Esophagus squamous epithelium (tissue), 5 donors: ENCODE measurements around the gene PIK3CB. TPM values are rescaled to one million over a fixed set of nuclear protein-coding genes. Genes with fewer than 3 reads are reported as not detected.
"Not testable (repeated sequence)": the region's sequence is repeated elsewhere in the genome, so short reads cannot be mapped to it uniquely, and the experiment has no call there.

Source experiments
- DNase-seq: peaks from one replicate; lab custom pipeline; 2025; lab: John Stamatoyannopoulos, UW
- H3K27ac ChIP-seq, 4 donors: fragments of 200-600 bp; sonication (generic); one replicate each; pipeline ENCODE4 v1.5.1; 2016 to 2019; ENCODE audit warnings: mild to moderate bottlenecking in 1 of 4
- H3K27me3 ChIP-seq, 4 donors: fragments of 200-600 bp; sonication (generic); 1 replicate in 3 of 4; 2 replicates in 1 of 4; pipeline versions ENCODE4 v1.5.1 to v1.6.0; 2017 to 2021; ENCODE audit warnings: antibody characterized with exemption in 1 of 4
- H3K36me3 ChIP-seq, 3 donors: fragments of 200-600 bp; sonication (generic); one replicate each; pipeline ENCODE4 v1.5.1; 2016 to 2019
- H3K4me1 ChIP-seq, 3 donors: fragments of 200-600 bp; sonication (generic); one replicate each; pipeline ENCODE4 v1.5.1; 2017 to 2019
- H3K4me3 ChIP-seq, 4 donors: fragments of 200-600 bp; sonication (generic); 1 replicate in 3 of 4; 2 replicates in 1 of 4; pipeline ENCODE4 v1.5.1; 2016 to 2019; ENCODE audit warnings: mild to moderate bottlenecking in 2 of 4, moderate library complexity in 1 of 4
- H3K9me3 ChIP-seq, 3 donors: fragments of 200-600 bp; sonication (generic); one replicate each; pipeline ENCODE4 v1.5.1; 2016 to 2019
- POLR2A ChIP-seq, 4 donors: fragments of 450-650 bp; IDR thresholded peaks; one replicate each; pipeline ENCODE4 v1.6.1; 2017; ENCODE audit warnings: antibody characterized with exemption in 4 of 4, mild to moderate bottlenecking in 4 of 4, moderate library complexity in 3 of 4
- WGBS, 2 donors: methylation state at CpG; one replicate each; pipeline ENCODE4 v1.1.5; 2018; 5-methylcytosine and 5-hydroxymethylcytosine counted together
- intact Hi-C: fragments of 100-400 bp; cut with DNase I; formaldehyde crosslinking; loops from one replicate; pipeline ENCODE4 v1.15.0; 2022
- total RNA-seq, 4 donors: library from RNA; depleted of rRNA; stranded (reverse); fragments of >200 nt; gene quantifications; one replicate each; pipeline ENCODE4 v1.1.0, GENCODE V29; 2016
- TF ChIP-seq, protein P1 (sequence below), 6 experiments: fragments of 450-650 bp in 4 of 6; fragments of 200-600 bp in 2 of 6; sonication (generic) in 2 of 6; IDR thresholded peaks; one replicate each; pipeline ENCODE4 v1.5.1; 2016 to 2019; ENCODE audit warnings: antibody characterized with exemption in 6 of 6, mild to moderate bottlenecking in 4 of 6, moderate library complexity in 4 of 6
- donor health status: DM: yes; HTN: yes; CAD: no.

The PIK3CB gene
- total RNA-seq, 4 donors from 2014 or later, result 14.7 to 36.2 (median 28.5) TPM

DNA sequence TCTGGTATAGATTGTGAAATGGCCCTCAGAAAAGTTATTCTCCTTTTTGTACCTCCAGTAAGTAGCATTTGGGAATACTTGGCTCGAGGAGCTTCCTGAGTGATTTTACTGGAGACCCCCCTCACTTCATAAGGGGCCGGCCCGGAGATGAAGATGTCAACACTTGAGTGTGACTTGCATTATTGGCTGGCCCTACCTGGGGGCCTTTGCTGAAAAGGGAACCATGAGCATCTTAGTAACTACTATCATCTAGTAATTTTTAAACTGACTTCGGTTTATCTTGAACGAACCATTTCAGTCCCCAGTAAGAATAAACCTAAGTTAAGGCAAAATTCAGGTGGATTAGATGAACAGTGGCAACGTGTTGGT, 224.8 kb downstream of the PIK3CB start:
- Histone ChIP-seq H3K4me3 (peak overlapping the region in 3 of 4 donors; percentile 87 to 90 (median 88)), H3K9me3 (no peaks in the 10 kb centered on the region), H3K27ac (peak overlapping the region; percentile 89 to 98 (median 96)), H3K27me3 (no peaks in the 10 kb centered on the region), H3K4me1 (peaks cover 5 to 22% (median 9%) of the 10 kb centered on the region in 3 donors), H3K36me3 (no peaks in the 10 kb centered on the region)
- WGBS, 2 donors, result 52 to 79% methylated on average over 6 of the region's 6 CpGs
- TF ChIP-seq, protein P1, sequence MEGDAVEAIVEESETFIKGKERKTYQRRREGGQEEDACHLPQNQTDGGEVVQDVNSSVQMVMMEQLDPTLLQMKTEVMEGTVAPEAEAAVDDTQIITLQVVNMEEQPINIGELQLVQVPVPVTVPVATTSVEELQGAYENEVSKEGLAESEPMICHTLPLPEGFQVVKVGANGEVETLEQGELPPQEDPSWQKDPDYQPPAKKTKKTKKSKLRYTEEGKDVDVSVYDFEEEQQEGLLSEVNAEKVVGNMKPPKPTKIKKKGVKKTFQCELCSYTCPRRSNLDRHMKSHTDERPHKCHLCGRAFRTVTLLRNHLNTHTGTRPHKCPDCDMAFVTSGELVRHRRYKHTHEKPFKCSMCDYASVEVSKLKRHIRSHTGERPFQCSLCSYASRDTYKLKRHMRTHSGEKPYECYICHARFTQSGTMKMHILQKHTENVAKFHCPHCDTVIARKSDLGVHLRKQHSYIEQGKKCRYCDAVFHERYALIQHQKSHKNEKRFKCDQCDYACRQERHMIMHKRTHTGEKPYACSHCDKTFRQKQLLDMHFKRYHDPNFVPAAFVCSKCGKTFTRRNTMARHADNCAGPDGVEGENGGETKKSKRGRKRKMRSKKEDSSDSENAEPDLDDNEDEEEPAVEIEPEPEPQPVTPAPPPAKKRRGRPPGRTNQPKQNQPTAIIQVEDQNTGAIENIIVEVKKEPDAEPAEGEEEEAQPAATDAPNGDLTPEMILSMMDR (IDR thresholded peaks at IDR 0.05), result no peak
- DNase-seq, result no peak
- intact Hi-C loops, result loop anchor here (5.0 kb wide), 1 partner anchor 307 kb away; no protein-coding TSS in a partner anchor

GRCh38 chr3:138608322-138609135, 226.2 kb downstream of the PIK3CB start, which contains the start of gene FAIM:
Gene FAIM, plus strand, starts transcription at chr3:138608771. Its CDS starts 10,956 bp downstream, at chr3:138619727.
- Histone ChIP-seq H3K27me3 (no peaks in the 10 kb centered on the region), H3K4me1 (peaks cover 5 to 22% (median 9%) of the 10 kb centered on the region in 3 donors), H3K36me3 (no peaks in the 10 kb centered on the region), H3K9me3 (no peaks in the 10 kb centered on the region), H3K4me3 (peak within 1 kb of the TSS; percentile 71 to 90 (median 88)), H3K27ac (peak within 1 kb of the TSS; percentile 89 to 98 (median 96))
- peak; percentile 6 for DNase-seq
- TF ChIP-seq POLR2A (IDR thresholded peaks at IDR 0.05), result no peak
- TF ChIP-seq, protein P1 (IDR thresholded peaks at IDR 0.05), result no peak
- WGBS, 2 donors, result 9 to 10% methylated on average over 4 to 16 of the region's 68 CpGs
- intact Hi-C loops, result loop anchor here (5.0 kb wide), 1 partner anchor 309 kb away; no protein-coding TSS in a partner anchor

- H3K27me3 ChIP-seq, H3K27ac ChIP-seq, intact Hi-C loops, H3K4me3 ChIP-seq, H3K36me3 ChIP-seq, DNase-seq, H3K9me3 ChIP-seq: not testable (repeated sequence)
- peaks cover 5 to 19% (median 5%) of the 10 kb centered on the region in 3 donors for H3K4me1 ChIP-seq
- 91 to 98% methylated on average over 5 of the region's 5 CpGs for WGBS, 2 donors
Measured at GRCh38 chr3:138604106-138604595, 230.6 kb downstream of the PIK3CB start.

Other genes with a start within 250 kb of the PIK3CB start
- gene CEP70, start 240.7 kb downstream of the PIK3CB start, total RNA-seq, result 10 to 100 TPM; 11.4 to 43.3 (median 16.1) TPM
- gene FAIM, start 226.2 kb downstream of the PIK3CB start, total RNA-seq, result 10 to 100 TPM in 2 of 4 donors, 1 to 10 TPM in 2; 8.0 to 16.0 (median 11.1) TPM
- under 1 TPM in 1 of 4 donors, not detected in 3; 0.19 TPM for gene FOXL2, start 112.2 kb upstream of the PIK3CB start, total RNA-seq
- gene FOXL2NB, start 112.3 kb upstream of the PIK3CB start, total RNA-seq, result 1 to 10 TPM in 1 of 4 donors, under 1 TPM in 1, not detected in 2; 0.57 to 1.1 TPM
- not detected for gene PRR23A, start 171.3 kb upstream of the PIK3CB start, total RNA-seq
- not detected for gene PRR23B, start 186.0 kb upstream of the PIK3CB start, total RNA-seq
- gene PRR23C, start 210.0 kb upstream of the PIK3CB start, total RNA-seq, result not detected